ENCODE measurements around the gene RBFOX2. TPM values are rescaled to one million over a fixed set of nuclear protein-coding genes. Genes with fewer than 3 reads are reported as not detected.

Gene RBFOX2
- total RNA-seq, 4 donors from 2014 or later = 103 to 139 (median 108) TPM

DNA sequence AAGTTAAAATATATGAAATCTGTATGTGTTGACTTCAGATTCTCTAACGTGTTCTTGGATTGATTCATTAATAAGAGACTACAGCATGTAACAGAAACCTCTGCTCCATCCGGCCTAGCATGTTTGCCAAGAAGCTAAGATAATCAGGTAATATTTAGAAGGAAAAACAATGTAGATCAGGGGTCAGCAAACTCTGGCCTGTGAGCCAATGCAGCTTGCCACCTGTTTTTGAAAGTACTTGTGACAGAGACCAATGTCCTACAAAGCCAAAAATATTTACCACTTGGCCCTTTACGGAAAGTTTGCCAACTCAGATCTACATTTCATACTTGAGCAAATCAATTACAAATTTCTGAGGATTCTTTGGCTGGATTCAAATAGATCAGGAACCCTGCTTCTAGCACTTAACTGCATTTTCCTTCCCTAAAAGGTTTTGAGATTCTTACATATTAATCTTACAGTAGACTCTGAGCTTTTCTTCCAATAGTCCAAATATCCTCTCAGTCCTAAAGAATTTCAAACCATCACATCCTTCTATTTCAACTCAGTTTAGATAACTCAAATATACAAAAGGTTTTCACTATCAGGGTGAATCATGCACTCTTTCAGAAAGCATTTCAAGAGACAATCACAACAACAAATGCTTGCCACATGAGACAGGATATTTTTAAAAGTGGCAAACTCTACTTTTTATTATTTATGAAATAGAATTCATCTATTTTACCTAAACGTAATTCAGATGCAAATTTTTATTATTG lies 281.5 kb downstream of the RBFOX2 start:
- DNase-seq = no peak
- TF ChIP-seq CTCF (IDR thresholded peaks at IDR 0.05) (no peak), POLR2A (IDR thresholded peaks at IDR 0.05) (no peak)
- peaks cover 22 to 39% of the 10 kb centered on the region in 2 donors for H3K4me1 ChIP-seq
- H3K9me3 ChIP-seq = no peaks in the 10 kb centered on the region
- H3K4me3 ChIP-seq (replicated peaks in 1 of 3) = no peak overlapping the region
- H3K27ac ChIP-seq = no peak overlapping the region
- WGBS, 2 donors = 81 to 89% methylated on average over 4 of the region's 4 CpGs
- intact Hi-C loops (cut with DNase I) = no loop called here
- no peaks in the 10 kb centered on the region for H3K27me3 ChIP-seq
- peaks cover 0 to 11% of the 10 kb centered on the region in 2 donors for H3K36me3 ChIP-seq

DNA sequence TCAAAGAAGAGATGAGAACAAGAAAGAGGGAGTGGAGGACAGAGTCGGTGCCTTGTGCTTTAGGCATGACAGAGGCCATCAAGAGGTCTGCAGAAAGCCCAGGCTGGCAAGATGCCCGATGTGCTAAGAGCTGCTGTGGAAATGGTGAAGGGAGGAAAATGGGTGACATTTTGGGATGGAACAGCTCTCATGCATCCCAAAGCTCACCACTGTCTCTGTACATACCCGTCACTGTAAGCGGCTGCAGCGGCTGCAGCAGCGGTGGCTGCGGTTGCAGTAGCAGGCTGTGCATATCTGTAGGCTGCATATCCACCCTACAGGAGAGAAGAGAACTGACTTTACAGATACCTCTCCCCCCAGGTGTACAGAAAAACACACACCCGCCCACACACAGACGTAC lies 282.4 kb downstream of the RBFOX2 start:
- 88 to 91% methylated on average over 9 of the region's 9 CpGs for WGBS, 2 donors
- Histone ChIP-seq H3K27me3 (no peaks in the 10 kb centered on the region), H3K36me3 (peaks cover 0 to 11% of the 10 kb centered on the region in 2 donors), H3K9me3 (no peaks in the 10 kb centered on the region), H3K27ac (no peak overlapping the region), H3K4me1 (peaks cover 22 to 39% of the 10 kb centered on the region in 2 donors), H3K4me3 (replicated peaks in 1 of 3) (no peak overlapping the region)
- no peak for TF ChIP-seq POLR2A (IDR thresholded peaks at IDR 0.05)
- DNase-seq = peak; percentile 36 to 47
- intact Hi-C loops (cut with DNase I) = no loop called here

GRCh38 chr22:35743326-35743860 lies 285.2 kb downstream of the RBFOX2 start:
- WGBS, 2 donors = 87 to 94% methylated on average over 6 of the region's 6 CpGs
- Histone ChIP-seq H3K36me3 (peaks cover 0 to 11% of the 10 kb centered on the region in 2 donors), H3K4me1 (peaks cover 6 to 16% of the 10 kb centered on the region in 2 donors), H3K9me3 (no peaks in the 10 kb centered on the region), H3K4me3 (replicated peaks in 1 of 3) (no peak overlapping the region), H3K27ac (no peak overlapping the region), H3K27me3 (no peaks in the 10 kb centered on the region)
- intact Hi-C loops (cut with DNase I) = no loop called here
- DNase-seq = no peak
- TF ChIP-seq POLR2A (IDR thresholded peaks at IDR 0.05) (no peak), CTCF (IDR thresholded peaks at IDR 0.05) (no peak)

GRCh38 chr22:35742342-35743100 lies 286.1 kb downstream of the RBFOX2 start:
- Histone ChIP-seq H3K36me3 (peaks cover 0 to 11% of the 10 kb centered on the region in 2 donors), H3K27ac (no peak overlapping the region), H3K4me3 (replicated peaks in 1 of 3) (no peak overlapping the region), H3K9me3 (no peaks in the 10 kb centered on the region), H3K27me3 (no peaks in the 10 kb centered on the region), H3K4me1 (peaks cover under 1 to 8% of the 10 kb centered on the region in 2 donors)
- WGBS, 2 donors = 91 to 93% methylated on average over 9 of the region's 9 CpGs
- intact Hi-C loops (cut with DNase I) = no loop called here
- TF ChIP-seq POLR2A (IDR thresholded peaks at IDR 0.05) (no peak), CTCF (IDR thresholded peaks at IDR 0.05) (no peak)
- DNase-seq = no peak

GRCh38 chr22:35740616-35741015 lies 288.0 kb downstream of the RBFOX2 start:
- Histone ChIP-seq H3K4me3 (replicated peaks in 1 of 3) (no peak overlapping the region), H3K4me1 (no peaks in the 10 kb centered on the region), H3K27me3 (no peaks in the 10 kb centered on the region), H3K36me3 (peaks cover 0 to 11% of the 10 kb centered on the region in 2 donors), H3K27ac (no peak overlapping the region), H3K9me3 (no peaks in the 10 kb centered on the region)
- WGBS, 2 donors = 74 to 85% methylated on average over 1 of the region's 1 CpG
- intact Hi-C loops (cut with DNase I) = no loop called here
- TF ChIP-seq CTCF (IDR thresholded peaks at IDR 0.05) (no peak), POLR2A (IDR thresholded peaks at IDR 0.05) (no peak)
- no peak for DNase-seq
